Transverse colon (tissue), 4 donors: Measurements from ENCODE around the gene PPARD. TPM values are rescaled to one million over a fixed set of nuclear protein-coding genes. Genes with fewer than 3 reads are reported as not detected.

Source experiments
- DNase-seq: peaks from one replicate; pipeline ENCODE4 v3.0.0-alpha.2; 2019
- H3K27ac ChIP-seq, 4 donors: fragments of 200-600 bp; sonication (generic); 2 replicates each; pipeline ENCODE4 v1.5.1; 2016 to 2018; ENCODE audit warnings: inconsistent platforms in 4 of 4
- H3K27me3 ChIP-seq: fragments of 200-600 bp; sonication (generic); 2 replicates; pipeline ENCODE4 v1.5.1; 2017; ENCODE audit warnings: inconsistent platforms
- H3K36me3 ChIP-seq, 4 donors: fragments of 200-600 bp; sonication (generic); 2 replicates each; pipeline ENCODE4 v1.5.1; 2017 to 2019; ENCODE audit warnings: inconsistent platforms in 4 of 4
- H3K4me1 ChIP-seq, 4 donors: fragments of 200-600 bp; sonication (generic); 2 replicates each; pipeline ENCODE4 v1.5.1; 2017 to 2020; ENCODE audit warnings: inconsistent platforms in 4 of 4
- H3K4me3 ChIP-seq, 4 donors: fragments of 200-600 bp; sonication (generic); 1 replicate in 1 of 4; 2 replicates in 3 of 4; pipeline versions ENCODE4 v1.5.1 to v1.6.1; 2017 to 2019; ENCODE audit warnings: inconsistent platforms in 4 of 4
- H3K9me3 ChIP-seq, 2 donors: fragments of 200-600 bp; sonication (generic); 2 replicates each; pipeline ENCODE4 v1.5.1; 2017 to 2019; ENCODE audit warnings: inconsistent platforms in 2 of 2
- EP300 ChIP-seq: sonication (generic); formaldehyde crosslinking; IDR thresholded peaks from one replicate; pipeline ENCODE4 v1.6.1; 2017; ENCODE audit warnings: antibody characterized with exemption, low read depth
- POLR2A ChIP-seq: fragments of 450-650 bp; IDR thresholded peaks from one replicate; pipeline ENCODE4 v1.6.1; 2016; ENCODE audit warnings: antibody characterized with exemption, mild to moderate bottlenecking, moderate library complexity
- POLR2AphosphoS5 ChIP-seq, 3 donors: sonication (generic); formaldehyde crosslinking; IDR thresholded peaks; one replicate each; pipeline ENCODE4 v1.6.1; 2016; ENCODE audit warnings: antibody characterized with exemption in 3 of 3
- WGBS, 2 donors: methylation state at CpG; one replicate each; pipeline ENCODE4 v1.1.5; 2018; ENCODE audit warnings: low coverage in 1 of 2; 5-methylcytosine and 5-hydroxymethylcytosine counted together
- in situ Hi-C, 4 donors: fragments of 200-750 bp; cut with MboI; loops; one replicate each; pipeline versions ENCODE4 v1.15.0 to v1.15.1; 2017; ENCODE audit warnings: low sequenced_read_pairs in 3 of 4, low pct_ligation_motif_present in 1 of 4, low pct_unique_long_range_greater_than_20kb in 1 of 4
- intact Hi-C: fragments of 100-400 bp; cut with DNase I; formaldehyde crosslinking; loops from one replicate; pipeline ENCODE4 v1.15.1; 2023; ENCODE audit warnings: low total_unique reads
- total RNA-seq, 4 donors: library from RNA; depleted of rRNA; stranded (reverse); fragments of >200 nt; gene quantifications; one replicate each; pipeline ENCODE4 v1.1.0, GENCODE V29; 2016
- TF ChIP-seq, protein P1 (sequence below), 5 experiments: fragments of 200-600 bp in 3 of 5; fragments of 450-650 bp in 2 of 5; sonication (generic) in 3 of 5; IDR thresholded peaks; 1 replicate in 2 of 5; 2 replicates in 3 of 5; pipeline ENCODE4 v1.5.1; 2016 to 2017; ENCODE audit warnings: antibody characterized with exemption in 5 of 5, inconsistent platforms in 3 of 5, mild to moderate bottlenecking in 2 of 5, moderate library complexity in 1 of 5

Gene PPARD
- total RNA-seq, 4 donors from 2014 or later = 19.8 to 110 (median 29.3) TPM

DNA sequence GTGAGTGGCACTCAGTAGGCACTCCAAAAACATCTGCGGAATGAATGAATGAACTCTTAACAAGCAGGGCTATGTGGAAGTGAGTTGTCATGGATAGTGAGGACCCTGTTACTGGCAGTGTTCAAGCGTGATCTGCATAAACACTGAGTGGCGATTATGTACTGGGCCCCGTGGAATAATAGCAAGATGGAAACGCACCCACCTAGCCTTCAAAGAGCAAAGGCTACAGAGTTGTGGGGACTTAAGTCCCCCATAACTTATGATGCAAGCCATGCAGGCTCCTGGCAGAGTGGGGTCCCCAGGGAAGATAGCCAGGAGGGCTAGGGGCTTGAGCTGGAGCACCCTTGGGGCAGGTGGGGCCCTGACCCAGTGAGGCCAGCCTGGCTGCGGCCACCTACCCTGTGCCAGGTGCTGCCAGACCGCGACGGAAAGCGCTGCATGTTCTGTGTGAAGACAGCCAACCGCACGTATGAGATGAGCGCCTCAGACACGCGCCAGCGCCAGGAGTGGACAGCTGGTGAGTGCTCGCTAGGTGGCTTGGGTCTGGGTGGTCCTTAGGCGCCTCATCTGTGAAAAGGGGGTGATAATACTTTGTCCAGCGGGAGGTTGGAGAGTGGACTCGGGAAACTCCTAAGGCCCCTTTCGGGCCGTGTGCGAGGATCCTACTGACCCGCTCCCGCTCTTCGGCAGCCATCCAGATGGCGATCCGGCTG is 24.7 kb upstream of the PPARD start:
- DNase-seq = no peak
- H3K4me3 ChIP-seq = peak overlapping the region; percentile 18 to 59 (median 40)
- H3K9me3 ChIP-seq = no peaks in the 10 kb centered on the region
- peaks cover 0 to 21% (median 14%) of the 10 kb centered on the region in 4 donors for H3K4me1 ChIP-seq
- no peaks in the 10 kb centered on the region for H3K36me3 ChIP-seq
- in situ Hi-C loops (loop anchor here in 1 of 4 donors (25.0 kb wide), 1 partner anchor 120 kb away; no protein-coding TSS in a partner anchor), intact Hi-C loops (loop anchor here (1.0 kb wide), 1 partner anchor 39 kb away; no protein-coding TSS in a partner anchor)
- H3K27me3 ChIP-seq = no peaks in the 10 kb centered on the region
- WGBS, 2 donors = 51% methylated on average over 22 of the region's 28 CpGs; no CpG with 5 or more reads in 1 of the 2 donors
- TF ChIP-seq, protein P1, sequence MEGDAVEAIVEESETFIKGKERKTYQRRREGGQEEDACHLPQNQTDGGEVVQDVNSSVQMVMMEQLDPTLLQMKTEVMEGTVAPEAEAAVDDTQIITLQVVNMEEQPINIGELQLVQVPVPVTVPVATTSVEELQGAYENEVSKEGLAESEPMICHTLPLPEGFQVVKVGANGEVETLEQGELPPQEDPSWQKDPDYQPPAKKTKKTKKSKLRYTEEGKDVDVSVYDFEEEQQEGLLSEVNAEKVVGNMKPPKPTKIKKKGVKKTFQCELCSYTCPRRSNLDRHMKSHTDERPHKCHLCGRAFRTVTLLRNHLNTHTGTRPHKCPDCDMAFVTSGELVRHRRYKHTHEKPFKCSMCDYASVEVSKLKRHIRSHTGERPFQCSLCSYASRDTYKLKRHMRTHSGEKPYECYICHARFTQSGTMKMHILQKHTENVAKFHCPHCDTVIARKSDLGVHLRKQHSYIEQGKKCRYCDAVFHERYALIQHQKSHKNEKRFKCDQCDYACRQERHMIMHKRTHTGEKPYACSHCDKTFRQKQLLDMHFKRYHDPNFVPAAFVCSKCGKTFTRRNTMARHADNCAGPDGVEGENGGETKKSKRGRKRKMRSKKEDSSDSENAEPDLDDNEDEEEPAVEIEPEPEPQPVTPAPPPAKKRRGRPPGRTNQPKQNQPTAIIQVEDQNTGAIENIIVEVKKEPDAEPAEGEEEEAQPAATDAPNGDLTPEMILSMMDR (IDR thresholded peaks at IDR 0.05) = no peak
- no peak for TF ChIP-seq POLR2A
- H3K27ac ChIP-seq = peak overlapping the region; percentile 56 to 71 (median 63)

DNA sequence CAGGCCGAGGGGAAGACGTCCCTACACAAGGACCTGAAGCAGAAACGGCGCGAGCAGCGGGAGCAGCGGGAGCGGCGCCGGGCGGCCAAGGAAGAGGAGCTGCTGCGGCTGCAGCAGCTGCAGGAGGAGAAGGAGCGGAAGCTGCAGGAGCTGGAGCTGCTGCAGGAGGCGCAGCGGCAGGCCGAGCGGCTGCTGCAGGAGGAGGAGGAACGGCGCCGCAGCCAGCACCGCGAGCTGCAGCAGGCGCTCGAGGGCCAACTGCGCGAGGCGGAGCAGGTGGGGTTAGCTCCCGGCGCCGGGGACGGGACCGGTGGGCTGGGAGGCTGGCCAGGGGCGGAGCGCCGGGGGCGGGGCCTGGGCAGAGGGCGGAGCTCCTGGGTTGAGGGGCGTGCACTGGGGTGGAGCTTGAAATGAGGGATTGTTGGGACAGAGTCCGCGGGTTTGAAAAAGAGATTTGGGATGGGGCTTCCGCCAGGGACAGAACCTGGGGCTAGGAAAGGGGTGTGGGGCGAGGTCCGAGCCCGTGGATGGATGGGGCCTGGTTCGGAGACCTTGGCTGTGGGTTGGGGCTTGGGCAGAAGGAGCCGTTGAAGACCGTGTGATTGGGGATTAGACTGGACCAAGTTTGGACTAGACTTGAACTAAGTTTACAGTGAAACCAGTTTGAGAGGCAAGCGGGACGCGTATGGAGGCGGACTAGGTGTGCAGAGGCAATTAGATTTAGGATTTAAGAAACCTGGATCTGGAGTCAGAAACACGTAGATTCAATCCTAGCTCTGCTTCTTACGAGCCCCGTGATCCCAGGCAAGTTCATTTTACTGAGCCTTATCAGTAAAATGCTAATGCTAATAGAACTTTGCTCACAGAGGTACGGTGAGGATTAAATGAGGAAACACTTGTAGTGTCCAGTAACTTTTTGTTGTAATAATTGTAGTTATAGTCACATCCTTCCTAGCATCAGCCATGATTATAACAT is 23.9 kb upstream of the PPARD start:
- H3K36me3 ChIP-seq = no peaks in the 10 kb centered on the region
- no peaks in the 10 kb centered on the region for H3K27me3 ChIP-seq
- H3K4me3 ChIP-seq = peak overlapping the region; percentile 18 to 59 (median 40)
- WGBS, 2 donors = 39 to 55% methylated on average over 8 to 55 of the region's 55 CpGs
- in situ Hi-C loops (loop anchor here in 1 of 4 donors (25.0 kb wide), 1 partner anchor 119 kb away; no protein-coding TSS in a partner anchor), intact Hi-C loops (no loop called here)
- DNase-seq = peak; percentile 88
- no peak for TF ChIP-seq POLR2A
- TF ChIP-seq EP300 = no peak
- peak in 1 of 3 donors; percentile 33 for TF ChIP-seq POLR2AphosphoS5 (IDR thresholded peaks at IDR 0.05)
- TF ChIP-seq, protein P1 (IDR thresholded peaks at IDR 0.05) = peak in 2 of 5 experiments; percentile 8 to 27
- H3K4me1 ChIP-seq = peaks cover 0 to 15% (median 13%) of the 10 kb centered on the region in 4 donors
- H3K9me3 ChIP-seq = no peaks in the 10 kb centered on the region
- H3K27ac ChIP-seq = peak overlapping the region; percentile 56 to 71 (median 63)

DNA sequence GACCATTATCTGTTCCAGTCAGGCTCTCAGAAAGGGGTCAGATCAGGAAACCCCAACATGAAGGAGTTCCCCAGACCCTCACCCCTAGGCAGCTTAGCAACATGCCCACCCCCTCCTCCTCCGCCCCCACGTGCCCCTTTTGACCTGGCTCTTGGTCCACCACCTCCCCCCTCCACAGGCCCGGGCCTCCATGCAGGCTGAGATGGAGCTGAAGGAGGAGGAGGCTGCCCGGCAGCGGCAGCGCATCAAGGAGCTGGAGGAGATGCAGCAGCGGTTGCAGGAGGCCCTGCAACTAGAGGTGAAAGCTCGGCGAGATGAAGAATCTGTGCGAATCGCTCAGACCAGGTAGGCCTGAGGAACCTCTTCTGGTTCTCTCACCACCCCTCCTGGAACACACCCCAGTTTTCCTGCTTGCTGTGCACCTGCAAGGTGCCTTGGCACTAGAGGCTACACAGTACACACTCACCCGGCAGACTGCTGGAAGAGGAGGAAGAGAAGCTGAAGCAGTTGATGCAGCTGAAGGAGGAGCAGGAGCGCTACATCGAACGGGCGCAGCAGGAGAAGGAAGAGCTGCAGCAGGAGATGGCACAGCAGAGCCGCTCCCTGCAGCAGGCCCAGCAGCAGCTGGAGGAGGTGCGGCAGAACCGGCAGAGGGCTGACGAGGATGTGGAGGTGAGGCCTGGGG is 22.9 kb upstream of the PPARD start:
- Histone ChIP-seq H3K36me3 (no peaks in the 10 kb centered on the region), H3K4me3 (no peak overlapping the region), H3K27me3 (no peaks in the 10 kb centered on the region), H3K9me3 (no peaks in the 10 kb centered on the region), H3K4me1 (peaks cover 0 to 15% (median 13%) of the 10 kb centered on the region in 4 donors), H3K27ac (no peak overlapping the region)
- in situ Hi-C loops (loop anchor here in 1 of 4 donors (25.0 kb wide), 1 partner anchor 118 kb away; no protein-coding TSS in a partner anchor), intact Hi-C loops (no loop called here)
- TF ChIP-seq POLR2AphosphoS5 (IDR thresholded peaks at IDR 0.05) (no peak), POLR2A (no peak), EP300 (no peak)
- TF ChIP-seq, protein P1 (IDR thresholded peaks at IDR 0.05) = no peak
- DNase-seq = no peak
- WGBS, 2 donors = 93% methylated on average over 20 of the region's 20 CpGs; no CpG with 5 or more reads in 1 of the 2 donors
